ENCODE data around the gene TERT. TPM values are rescaled to one million over a fixed set of nuclear protein-coding genes. Genes with fewer than 3 reads are reported as not detected.

Gene TERT
- total RNA-seq, 3 donors from 2014 or later (not counting 1 experiment from before 2014, with no cell fraction given) = not detected

DNA sequence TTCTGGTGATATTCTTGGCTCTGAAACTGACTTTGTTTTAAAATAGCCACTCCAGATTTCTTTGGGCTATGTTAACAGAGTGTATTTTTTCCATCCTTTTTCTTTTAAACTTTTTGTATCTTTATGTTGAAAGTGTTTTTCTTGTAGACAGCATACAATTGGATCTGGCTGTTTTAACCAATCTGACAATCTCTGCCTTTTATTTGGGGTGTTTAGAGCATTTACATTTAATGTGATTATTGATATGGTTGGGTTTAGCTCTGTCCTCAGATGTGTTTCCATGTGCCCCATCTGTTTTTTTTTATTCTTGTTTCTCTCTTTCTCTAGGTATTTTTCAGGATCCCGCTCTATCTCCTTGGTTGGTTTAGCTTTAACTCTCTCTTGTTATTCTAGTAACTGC lies 59.0 kb downstream of the TERT start:
- H3K27me3 Mint-ChIP-seq (ENCODE audit: low read depth in 2 of 2) = no peaks in the 10 kb centered on the region
- no CpG with 5 or more reads among the region's 1 CpG for WGBS (ENCODE audit: insufficient coverage)
- no peak overlapping the region for H3K27ac Mint-ChIP-seq
- ATAC-seq (no peak), DNase-seq (no peak)
- H3K4me1 ChIP-seq (ENCODE audit: control insufficient read depth, insufficient read depth, low read length) = no peaks in the 10 kb centered on the region
- no peak overlapping the region for H3K4me3 ChIP-seq (ENCODE audit: low read length)
- H3K9me3 Mint-ChIP-seq = peaks cover 3 to 5% of the 10 kb centered on the region in 2 donors
- no peaks in the 10 kb centered on the region for H3K36me3 ChIP-seq (ENCODE audit: control insufficient read depth, insufficient read depth, low read length)
- peaks cover 8% of the 10 kb centered on the region for H3K9me3 ChIP-seq (ENCODE audit: control insufficient read depth, insufficient read depth, low read length)
- no peak overlapping the region for H3K27ac ChIP-seq (ENCODE audit: low read length)
- peaks cover 9% of the 10 kb centered on the region for H3K36me3 Mint-ChIP-seq
- intact Hi-C loops (cut with micrococcal nuclease) = no loop called here
- no peaks in the 10 kb centered on the region for H3K27me3 ChIP-seq (ENCODE audit: control insufficient read depth, insufficient read depth, low read length)
- TF ChIP-seq, protein P1, sequence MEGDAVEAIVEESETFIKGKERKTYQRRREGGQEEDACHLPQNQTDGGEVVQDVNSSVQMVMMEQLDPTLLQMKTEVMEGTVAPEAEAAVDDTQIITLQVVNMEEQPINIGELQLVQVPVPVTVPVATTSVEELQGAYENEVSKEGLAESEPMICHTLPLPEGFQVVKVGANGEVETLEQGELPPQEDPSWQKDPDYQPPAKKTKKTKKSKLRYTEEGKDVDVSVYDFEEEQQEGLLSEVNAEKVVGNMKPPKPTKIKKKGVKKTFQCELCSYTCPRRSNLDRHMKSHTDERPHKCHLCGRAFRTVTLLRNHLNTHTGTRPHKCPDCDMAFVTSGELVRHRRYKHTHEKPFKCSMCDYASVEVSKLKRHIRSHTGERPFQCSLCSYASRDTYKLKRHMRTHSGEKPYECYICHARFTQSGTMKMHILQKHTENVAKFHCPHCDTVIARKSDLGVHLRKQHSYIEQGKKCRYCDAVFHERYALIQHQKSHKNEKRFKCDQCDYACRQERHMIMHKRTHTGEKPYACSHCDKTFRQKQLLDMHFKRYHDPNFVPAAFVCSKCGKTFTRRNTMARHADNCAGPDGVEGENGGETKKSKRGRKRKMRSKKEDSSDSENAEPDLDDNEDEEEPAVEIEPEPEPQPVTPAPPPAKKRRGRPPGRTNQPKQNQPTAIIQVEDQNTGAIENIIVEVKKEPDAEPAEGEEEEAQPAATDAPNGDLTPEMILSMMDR (IDR thresholded peaks at IDR 0.05) = no peak
- no peak overlapping the region for H3K4me3 Mint-ChIP-seq
- H3K4me1 Mint-ChIP-seq = no peaks in the 10 kb centered on the region

DNA sequence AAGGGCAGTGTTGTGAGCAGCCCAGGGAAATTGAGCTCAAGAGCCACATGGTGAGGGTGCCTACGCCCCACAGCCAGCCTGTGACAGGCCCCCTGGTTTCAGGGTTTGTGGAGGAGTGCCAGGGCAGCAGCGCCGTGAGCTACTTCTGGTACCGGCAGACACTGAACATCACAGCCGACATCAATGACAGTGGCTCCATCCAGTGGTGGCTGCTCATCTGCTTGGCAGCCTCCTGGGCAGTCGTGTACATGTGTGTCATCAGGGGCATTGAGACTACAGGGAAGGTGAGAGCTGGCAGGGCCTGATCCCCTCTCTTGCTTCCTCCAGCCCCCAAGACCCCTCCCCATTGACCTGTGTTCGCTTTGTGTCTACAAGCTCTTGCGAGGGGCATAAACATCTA lies 59.5 kb downstream of the TERT start:
- H3K36me3 Mint-ChIP-seq = peaks cover 9% of the 10 kb centered on the region
- Histone ChIP-seq H3K27me3 (ENCODE audit: control insufficient read depth, insufficient read depth, low read length) (no peaks in the 10 kb centered on the region), H3K36me3 (ENCODE audit: control insufficient read depth, insufficient read depth, low read length) (no peaks in the 10 kb centered on the region), H3K4me3 (ENCODE audit: low read length) (no peak overlapping the region), H3K9me3 (ENCODE audit: control insufficient read depth, insufficient read depth, low read length) (peaks cover 8% of the 10 kb centered on the region), H3K27ac (ENCODE audit: low read length) (no peak overlapping the region), H3K4me1 (ENCODE audit: control insufficient read depth, insufficient read depth, low read length) (no peaks in the 10 kb centered on the region)
- DNase-seq (no peak), ATAC-seq (no peak)
- TF ChIP-seq, protein P1 (IDR thresholded peaks at IDR 0.05) = no peak
- no peak overlapping the region for H3K27ac Mint-ChIP-seq
- no peak overlapping the region for H3K4me3 Mint-ChIP-seq
- peaks cover 0 to 3% of the 10 kb centered on the region in 2 donors for H3K27me3 Mint-ChIP-seq (ENCODE audit: low read depth in 2 of 2)
- 85% methylated on average over 8 of the region's 8 CpGs for WGBS (ENCODE audit: insufficient coverage)
- H3K4me1 Mint-ChIP-seq = no peaks in the 10 kb centered on the region
- peaks cover 3 to 5% of the 10 kb centered on the region in 2 donors for H3K9me3 Mint-ChIP-seq
- intact Hi-C loops (cut with micrococcal nuclease) = no loop called here

DNA sequence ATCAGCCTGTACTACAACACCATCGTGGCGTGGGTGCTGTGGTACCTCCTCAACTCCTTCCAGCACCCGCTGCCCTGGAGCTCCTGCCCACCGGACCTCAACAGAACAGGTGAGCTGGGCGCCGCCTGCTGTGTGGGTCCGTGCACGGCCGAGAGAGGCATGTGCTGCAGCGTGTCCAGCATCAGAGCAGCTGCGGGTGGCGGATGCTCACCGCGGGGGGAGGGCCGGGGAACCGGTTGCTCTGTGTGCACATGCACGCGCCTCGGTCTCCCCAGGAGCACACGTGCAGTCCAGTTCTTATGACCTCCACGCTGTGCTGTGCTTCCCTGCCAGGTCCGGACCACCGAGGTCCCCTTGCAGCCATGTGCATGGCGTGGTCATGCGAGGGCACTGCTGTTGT lies 62.1 kb downstream of the TERT start:
- no peak overlapping the region for H3K4me3 Mint-ChIP-seq
- intact Hi-C loops (cut with micrococcal nuclease) = no loop called here

More for the DNA sequence above, 62.1 kb downstream of the TERT start:
- H3K27ac Mint-ChIP-seq = no peak overlapping the region
- H3K36me3 ChIP-seq (ENCODE audit: control insufficient read depth, insufficient read depth, low read length) = no peaks in the 10 kb centered on the region
- ATAC-seq (no peak), DNase-seq (no peak)
- H3K4me3 ChIP-seq (ENCODE audit: low read length) = no peak overlapping the region
- peaks cover 7 to 16% of the 10 kb centered on the region in 2 donors for H3K4me1 Mint-ChIP-seq
- H3K36me3 Mint-ChIP-seq = peaks cover 9% of the 10 kb centered on the region
- no peaks in the 10 kb centered on the region for H3K4me1 ChIP-seq (ENCODE audit: control insufficient read depth, insufficient read depth, low read length)
- H3K27me3 ChIP-seq (ENCODE audit: control insufficient read depth, insufficient read depth, low read length) = no peaks in the 10 kb centered on the region
- TF ChIP-seq, protein P1 (IDR thresholded peaks at IDR 0.05) = no peak
- H3K9me3 Mint-ChIP-seq = peaks cover 3 to 5% of the 10 kb centered on the region in 2 donors
- H3K27me3 Mint-ChIP-seq (ENCODE audit: low read depth in 2 of 2) = peaks cover 16 to 19% of the 10 kb centered on the region in 2 donors
- 93% methylated on average over 25 of the region's 25 CpGs for WGBS (ENCODE audit: insufficient coverage)
- peaks cover 8% of the 10 kb centered on the region for H3K9me3 ChIP-seq (ENCODE audit: control insufficient read depth, insufficient read depth, low read length)
- no peak overlapping the region for H3K27ac ChIP-seq (ENCODE audit: low read length)
